GM12878 (cell line): ENCODE results near the gene LRRC47. TPM values are rescaled to one million over a fixed set of nuclear protein-coding genes. Genes with fewer than 3 reads are reported as not detected.
"Not testable (repeated sequence)": the region's sequence is repeated elsewhere in the genome, so short reads cannot be mapped to it uniquely, and the experiment has no call there.

Experiments
- ATAC-seq: fragments of 200-7000 bp; cut with Tn5 transposase; 3 replicates; pipeline ENCODE4 v1.9.1; 2020; ENCODE audit warnings: mild to moderate bottlenecking, moderate library complexity
- BruUV-seq: library from RNA; stranded (reverse); fragments of 400-500 nt; replicated peaks from 2 replicates; lab custom pipeline; 2021; lab: Mats Ljungman, UMichigan
- CTCF ChIA-PET: fragments of 300-600 bp; sonication (Branson Sonifier 250); formaldehyde crosslinking; extraction: SDS; loops from one replicate; lab custom pipeline; 2021; ENCODE audit warnings: inconsistent platforms; lab: Yijun Ruan, JAX
- POLR2A ChIA-PET: fragments of 350-600 bp; formaldehyde crosslinking; extraction: SDS; loops from one replicate; lab custom pipeline; 2021; ENCODE audit warnings: inconsistent platforms; lab: Charles Lee
- RAD21 ChIA-PET: fragments of 300-600 bp; sonication (Branson Sonifier 250); formaldehyde crosslinking; loops from one replicate; lab custom pipeline; 2023; ENCODE audit warnings: antibody characterized with exemption; ENCODE audit not compliant: unreplicated experiment; lab: Charles Lee
- SMC1A ChIA-PET: fragments of 300-600 bp; sonication (Branson Sonifier 250); formaldehyde crosslinking; loops from one replicate; lab custom pipeline; 2023; ENCODE audit not compliant: unreplicated experiment, uncharacterized antibody; lab: Charles Lee
- DNase-seq: peaks from one replicate; pipeline ENCODE4 v3.0.0-alpha.2; 2011; ENCODE audit warnings: low read depth, low spot score
- FAIRE-seq: peaks from 3 replicates; lab custom pipeline; 2011; peaks lifted over from hg19 to GRCh38; lab: Jason Lieb, UNC
- H2AFZ ChIP-seq: 2 replicates; pipeline ENCODE4 v1.6.0; 2011; ENCODE audit warnings: low read depth, low read length, control low read depth; ENCODE audit not compliant: control insufficient read depth
- H3K27ac ChIP-seq: 2 replicates; pipeline ENCODE4 v1.5.1; 2011; ENCODE audit warnings: control low read depth; ENCODE audit not compliant: control insufficient read depth, insufficient read depth
- H3K27me3 ChIP-seq, 2 experiments: replicated peaks in 1 of 2; 2 replicates each; pipeline versions ENCODE4 v1.6.0 to v1.6.1; 2011; ENCODE audit warnings: low read length in 1 of 2; ENCODE audit not compliant: control insufficient read depth in 2 of 2, insufficient read depth in 2 of 2
- H3K36me3 ChIP-seq, 2 experiments: 2 replicates each; pipeline ENCODE4 v1.5.1; 2011; ENCODE audit warnings: low read length in 1 of 2; ENCODE audit not compliant: control insufficient read depth in 2 of 2, insufficient read depth in 2 of 2
- H3K4me1 ChIP-seq: 2 replicates; pipeline ENCODE4 v1.6.1; 2011; ENCODE audit warnings: mild to moderate bottlenecking, low read length, moderate library complexity, mixed read lengths; ENCODE audit not compliant: control insufficient read depth, insufficient read depth
- H3K4me2 ChIP-seq: 2 replicates; pipeline ENCODE4 v1.6.0; 2011; ENCODE audit warnings: control low read depth; ENCODE audit not compliant: control insufficient read depth, insufficient read depth
- H3K4me3 ChIP-seq: fragments of 200-600 bp; sonication (generic); 2 replicates; pipeline ENCODE4 v1.5.1; 2016
- H3K79me2 ChIP-seq: 2 replicates; pipeline ENCODE4 v1.6.0; 2011; ENCODE audit warnings: low read length; ENCODE audit not compliant: control insufficient read depth, insufficient read depth
- H3K9ac ChIP-seq: 2 replicates; pipeline ENCODE4 v1.8.0; 2011; ENCODE audit warnings: low read length, control low read depth, mixed read lengths; ENCODE audit not compliant: control insufficient read depth, insufficient read depth
- H3K9me3 ChIP-seq: replicated peaks from 3 replicates; pipeline ENCODE4 v1.5.1; 2011; ENCODE audit warnings: mild to moderate bottlenecking, low read length; ENCODE audit not compliant: control insufficient read depth, insufficient read depth
- H4K20me1 ChIP-seq: 2 replicates; pipeline ENCODE4 v1.6.0; 2011; ENCODE audit not compliant: control insufficient read depth, insufficient read depth
- CHD1 ChIP-seq: IDR thresholded peaks from 2 replicates; pipeline ENCODE4 v1.6.1; 2012; ENCODE audit warnings: low read depth, low read length, improper control_type of control experiment
- ESRRA ChIP-seq: IDR thresholded peaks from 2 replicates; pipeline ENCODE4 v1.6.1; 2012; ENCODE audit warnings: mild to moderate bottlenecking, low read length, improper control_type of control experiment
- FOXM1 ChIP-seq: IDR thresholded peaks from 2 replicates; pipeline ENCODE4 v1.6.1; 2012; ENCODE audit warnings: low read depth, mild to moderate bottlenecking, inconsistent platforms, low read length, moderate library complexity
- IRF4 ChIP-seq: IDR thresholded peaks from 2 replicates; pipeline ENCODE4 v1.6.1; 2011; ENCODE audit warnings: low read depth, low read length
- LARP7 ChIP-seq: fragments of 450-650 bp; IDR thresholded peaks from 2 replicates; pipeline ENCODE4 v1.6.1; 2017; ENCODE audit warnings: mild to moderate bottlenecking
- MEF2B ChIP-seq: fragments of 450-650 bp; IDR thresholded peaks from 2 replicates; pipeline ENCODE4 v1.6.1; 2018; ENCODE audit warnings: mild to moderate bottlenecking, moderate library complexity; ENCODE audit not compliant: partially characterized antibody, poor library complexity, severe bottlenecking
- NFIC ChIP-seq: IDR thresholded peaks from 2 replicates; pipeline ENCODE4 v1.6.1; 2012; ENCODE audit warnings: low read depth, mild to moderate bottlenecking, inconsistent platforms, low read length, moderate library complexity
- SREBF1 ChIP-seq: IDR thresholded peaks from 2 replicates; pipeline ENCODE4 v1.6.1; 2012; ENCODE audit warnings: mild to moderate bottlenecking, low read length
- WGBS: methylation state at CpG from one replicate; pipeline ENCODE4 v1.1.6; 2016; ENCODE audit warnings: low lambda C conversion rate; ENCODE audit not compliant: insufficient replicate concordance, insufficient coverage; ENCODE audit errors: missing lambda C conversion rate; 5-methylcytosine and 5-hydroxymethylcytosine counted together
- in situ Hi-C: fragments of 300-500 bp; cut with MboI; formaldehyde crosslinking; loops from 9 replicates; pipeline ENCODE4 v1.14.3; 2018; ENCODE audit warnings: mixed read lengths
- intact Hi-C: fragments of 100-400 bp; cut with micrococcal nuclease; formaldehyde crosslinking; loops from one replicate; pipeline ENCODE4 v1.14.2; 2022; ENCODE audit not compliant: unreplicated experiment
- polyA plus RNA-seq, 11 experiments: library from polyadenylated mRNA; depleted of rRNA in 4 of 11; unstranded in 6 of 11; stranded (reverse) in 5 of 11; fragments of >200 nt; fragmentation: Nextera tagmentation in 4 of 11; fragmentation: Illumina TruSeq in 1 of 11; extraction: Ambion mirVana in 4 of 11; extraction: Trizol in 1 of 11; gene quantifications; 1 replicate in 1 of 11; 2 replicates in 10 of 11; pipeline versions ENCODE4 v1.2.1 to v1.2.3, GENCODE V29; 2011 to 2016; ENCODE audit warnings: inconsistent platforms in 2 of 11, missing spikeins in 2 of 11, low read depth in 1 of 11
- total RNA-seq, 4 experiments: library from RNA; depleted of rRNA in 3 of 4; stranded (reverse); fragments of >200 nt in 3 of 4; fragmentation: Illumina TruSeq in 1 of 4; extraction: Trizol in 1 of 4; gene quantifications; 2 replicates each; pipeline versions ENCODE4 v1.2.1 to v1.2.3, GENCODE V29; 2013 to 2021

The LRRC47 gene
- total and polyA plus RNA-seq, 10 of the 15 experiments (the other 5 are each of a cell fraction or from before 2014, with no cell fraction given) = 2.5 to 34.6 (median 18.2) TPM

DNA sequence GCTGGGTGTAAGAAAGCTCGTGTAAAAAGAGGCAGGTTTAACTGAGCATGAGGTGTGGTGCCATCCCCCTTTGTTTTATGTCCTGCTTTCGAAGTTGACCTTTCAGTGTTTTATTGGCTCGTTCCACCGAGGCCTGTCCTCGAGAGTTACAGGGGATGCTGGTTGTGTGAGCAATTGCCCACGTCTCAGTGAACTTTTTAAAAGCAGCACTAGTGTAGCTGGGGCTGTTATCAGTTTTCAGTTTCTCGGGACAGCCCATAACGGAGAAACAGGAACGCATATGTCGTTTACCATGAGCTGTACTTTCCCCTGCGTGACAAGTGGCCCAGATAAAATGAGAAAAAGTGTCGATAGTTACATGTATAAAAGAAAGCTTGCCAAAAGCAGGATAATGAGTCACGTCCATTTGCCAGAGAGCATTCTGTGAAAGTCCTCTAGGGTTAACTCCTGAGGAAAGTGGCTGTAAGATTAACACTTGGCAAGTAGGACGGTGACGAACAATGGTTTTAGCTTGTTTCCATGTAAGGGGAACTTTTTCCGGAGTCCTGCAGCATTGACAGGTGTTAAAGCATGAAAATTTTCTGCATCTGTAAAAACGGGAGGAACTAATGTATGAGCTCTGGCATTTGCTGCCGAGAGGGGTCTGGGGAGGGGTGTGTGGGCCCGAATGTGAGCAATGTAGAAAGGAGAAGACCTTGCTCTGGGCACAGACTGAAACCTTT is 7.8 kb upstream of the LRRC47 start (continued):
- TF ChIP-seq SREBF1 = no peak
- TF ChIP-seq MEF2B = no peak
- TF ChIP-seq NFIC = no peak
- no peak for TF ChIP-seq LARP7
- TF ChIP-seq CHD1 = no peak
- no peak for TF ChIP-seq IRF4
- no peak for TF ChIP-seq FOXM1
- no peak for TF ChIP-seq ESRRA
- TF ChIP-seq, all 136 proteins: peak for 0

DNA sequence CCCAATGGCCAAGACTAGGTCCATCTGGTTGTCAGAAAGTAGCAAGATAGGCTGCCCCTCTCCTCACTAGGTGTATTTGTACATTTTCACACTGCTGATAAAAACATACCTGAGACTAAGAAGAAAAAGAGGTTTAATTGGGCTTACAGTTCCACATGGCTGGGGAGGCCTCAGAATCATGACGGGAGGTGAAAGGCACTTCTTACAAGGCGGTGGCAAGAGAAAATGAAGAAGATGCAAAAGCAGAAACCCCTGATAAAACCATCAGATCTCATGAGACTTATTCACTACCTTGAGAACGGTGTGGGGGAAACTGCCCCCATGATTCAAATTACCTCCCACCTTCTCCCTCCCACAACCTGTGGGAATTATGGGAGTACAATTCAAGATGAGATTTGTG is 4.5 kb upstream of the LRRC47 start:
- H4K20me1 ChIP-seq, SMC1A ChIA-PET, DNase-seq, RAD21 ChIA-PET, H3K27ac ChIP-seq, in situ Hi-C loops, FAIRE-seq, H3K79me2 ChIP-seq, H3K36me3 ChIP-seq, H3K27me3 ChIP-seq, BruUV-seq, H3K9me3 ChIP-seq, POLR2A ChIA-PET, ATAC-seq, H3K4me3 ChIP-seq, H3K9ac ChIP-seq: not testable (repeated sequence)
- Histone ChIP-seq H2AFZ (peak overlapping the region; percentile 73), H3K4me2 (peak overlapping the region; percentile 30; the same call in 1 of the 2 replicates), H3K4me1 (peaks cover 12% of the 10 kb centered on the region)
- 11% methylated on average over 3 of the region's 3 CpGs for WGBS
- CTCF ChIA-PET = interaction anchor here (1.4 to 1.8 kb wide), 2 partner anchors 10 to 25 kb away, joined by 3 to 4 read pairs; no protein-coding TSS in a partner anchor
- intact Hi-C loops = loop anchor here (1.0 kb wide), 1 partner anchor 24 kb away; no protein-coding TSS in a partner anchor
